Measurements from ENCODE around the gene FCHO1.

The FCHO1 gene

GRCh38 chr19:17826508-17827056 is 75.3 kb downstream of the FCHO1 start:
- H3K9me2 ChIP-seq (replicated peaks; ENCODE audit: control insufficient read depth, low read length) = no peaks in the 10 kb centered on the region
- TF ChIP-seq CTCF (IDR thresholded peaks at IDR 0.05; ENCODE audit: low read depth, low read length, poor library complexity, severe bottlenecking) (no peak), EZH2phosphoT487 (IDR thresholded peaks at IDR 0.05; ENCODE audit: borderline replicate concordance, low read length) (no peak)
- H3K9me3 ChIP-seq (ENCODE audit: control insufficient read depth, insufficient read depth, low read length) = peaks cover 4% of the 10 kb centered on the region; the same call in 1 of the 2 replicates
- no peak overlapping the region for H3K27ac ChIP-seq (ENCODE audit: low read depth, low read length)
- H3K4me3 ChIP-seq (ENCODE audit: low read length) = no peak overlapping the region
- no peaks in the 10 kb centered on the region for H3F3A ChIP-seq (ENCODE audit: control insufficient read depth, insufficient read depth)
- no peak overlapping the region for H3K4me2 ChIP-seq (ENCODE audit: low read length)
- no peaks in the 10 kb centered on the region for H3K4me1 ChIP-seq (ENCODE audit: control insufficient read depth, low read length)
- H4K20me1 ChIP-seq (ENCODE audit: control insufficient read depth, insufficient read depth, low read depth, low read length) = no peaks in the 10 kb centered on the region
- H3K27me3 ChIP-seq (ENCODE audit: control insufficient read depth, low read length) = no peaks in the 10 kb centered on the region
- no peaks in the 10 kb centered on the region for H3K79me2 ChIP-seq (ENCODE audit: control insufficient read depth, low read length)
- H3K36me3 ChIP-seq (ENCODE audit: control insufficient read depth, low read length) = no peaks in the 10 kb centered on the region

- TF ChIP-seq CTCF (IDR thresholded peaks at IDR 0.05; ENCODE audit: low read depth, low read length, poor library complexity, severe bottlenecking) = no peak
- TF ChIP-seq EZH2phosphoT487 (IDR thresholded peaks at IDR 0.05; ENCODE audit: borderline replicate concordance, low read length) = no peak
- H3K4me3 ChIP-seq (ENCODE audit: low read length) = no peak overlapping the region
- no peaks in the 10 kb centered on the region for H3K27me3 ChIP-seq (ENCODE audit: control insufficient read depth, low read length)
- H3F3A ChIP-seq (ENCODE audit: control insufficient read depth, insufficient read depth) = no peaks in the 10 kb centered on the region
- H3K4me1 ChIP-seq (ENCODE audit: control insufficient read depth, low read length) = no peaks in the 10 kb centered on the region
- H3K9me3 ChIP-seq (ENCODE audit: control insufficient read depth, insufficient read depth, low read length) = peaks cover 4% of the 10 kb centered on the region; the same call in 1 of the 2 replicates
- no peak overlapping the region for H3K4me2 ChIP-seq (ENCODE audit: low read length)
- no peaks in the 10 kb centered on the region for H3K36me3 ChIP-seq (ENCODE audit: control insufficient read depth, low read length)
- H3K9me2 ChIP-seq (replicated peaks; ENCODE audit: control insufficient read depth, low read length) = no peaks in the 10 kb centered on the region
- H3K79me2 ChIP-seq (ENCODE audit: control insufficient read depth, low read length) = no peaks in the 10 kb centered on the region
- H3K27ac ChIP-seq (ENCODE audit: low read depth, low read length) = no peak overlapping the region
- no peaks in the 10 kb centered on the region for H4K20me1 ChIP-seq (ENCODE audit: control insufficient read depth, insufficient read depth, low read depth, low read length)
These were observed 78.7 kb downstream of the FCHO1 start for GRCh38 chr19:17829855-17830566.

GRCh38 chr19:17830567-17831418 is 79.5 kb downstream of the FCHO1 start:
- Histone ChIP-seq H3K9me3 (ENCODE audit: control insufficient read depth, insufficient read depth, low read length) (peaks cover 4% of the 10 kb centered on the region; the same call in 1 of the 2 replicates), H4K20me1 (ENCODE audit: control insufficient read depth, insufficient read depth, low read depth, low read length) (no peaks in the 10 kb centered on the region), H3K4me1 (ENCODE audit: control insufficient read depth, low read length) (no peaks in the 10 kb centered on the region), H3K27me3 (ENCODE audit: control insufficient read depth, low read length) (no peaks in the 10 kb centered on the region), H3K79me2 (ENCODE audit: control insufficient read depth, low read length) (no peaks in the 10 kb centered on the region), H3K4me3 (ENCODE audit: low read length) (no peak overlapping the region), H3K4me2 (ENCODE audit: low read length) (no peak overlapping the region), H3F3A (ENCODE audit: control insufficient read depth, insufficient read depth) (no peaks in the 10 kb centered on the region), H3K27ac (ENCODE audit: low read depth, low read length) (no peak overlapping the region), H3K9me2 (replicated peaks; ENCODE audit: control insufficient read depth, low read length) (no peaks in the 10 kb centered on the region), H3K36me3 (ENCODE audit: control insufficient read depth, low read length) (no peaks in the 10 kb centered on the region)
- TF ChIP-seq CTCF (IDR thresholded peaks at IDR 0.05; ENCODE audit: low read depth, low read length, poor library complexity, severe bottlenecking) (no peak), EZH2phosphoT487 (IDR thresholded peaks at IDR 0.05; ENCODE audit: borderline replicate concordance, low read length) (no peak)
